Activated B cell treated with CpG ODN at 0.5 μM for 24 hours (primary cell): ENCODE measurements around the gene MACROD2. TPM values are rescaled to one million over a fixed set of nuclear protein-coding genes. Genes with fewer than 3 reads are reported as not detected.

ENCODE experiments used
- ATAC-seq: fragments of 200-7000 bp; cut with Tn5 transposase; one replicate; pipeline ENCODE4 v1.10.0; 2021; ENCODE audit warnings: low read depth, mild to moderate bottlenecking, moderate library complexity
- CTCF ChIA-PET: fragments of 350-600 bp; sonication (Branson Sonifier 250); formaldehyde crosslinking; loops from one replicate; lab custom pipeline; 2021; ENCODE audit warnings: antibody characterized with exemption; lab: Charles Lee
- POLR2A ChIA-PET: fragments of 350-600 bp; sonication (Branson Sonifier 250); formaldehyde crosslinking; loops from one replicate; lab custom pipeline; 2021; ENCODE audit warnings: antibody characterized with exemption; lab: Charles Lee
- DNase-seq: peaks from one replicate; pipeline ENCODE4 v3.0.0; 2022
- H3K27ac Mint-ChIP-seq: one replicate; pipeline ENCODE4 v1.8.0; 2020; ENCODE audit warnings: mixed read lengths
- H3K27me3 Mint-ChIP-seq: one replicate; pipeline ENCODE4 v1.8.0; 2021; ENCODE audit warnings: mixed read lengths
- H3K36me3 Mint-ChIP-seq: one replicate; pipeline ENCODE4 v1.8.0; 2021; ENCODE audit warnings: low read depth, mixed read lengths
- H3K4me1 Mint-ChIP-seq: one replicate; pipeline ENCODE4 v1.8.0; 2021; ENCODE audit warnings: mixed read lengths
- H3K4me3 Mint-ChIP-seq: one replicate; pipeline ENCODE4 v1.8.0; 2020; ENCODE audit warnings: mild to moderate bottlenecking, mixed read lengths
- H3K9me3 Mint-ChIP-seq: one replicate; pipeline ENCODE4 v1.8.0; 2020; ENCODE audit warnings: mixed read lengths
- intact Hi-C: fragments of 100-400 bp; cut with micrococcal nuclease; formaldehyde crosslinking; loops from one replicate; pipeline ENCODE4 v1.15.1; 2024
- total RNA-seq: library from RNA; stranded (reverse); gene quantifications from 2 replicates; pipeline ENCODE4 v1.2.3, GENCODE V29; 2022
- TF ChIP-seq, protein P1 (sequence below): fragments of 200-600 bp; IDR thresholded peaks from one replicate; pipeline ENCODE4 v1.8.0; 2022; ENCODE audit warnings: antibody characterized with exemption, mild to moderate bottlenecking

MACROD2 gene
- total RNA-seq, 1 donor from 2014 or later = 55.1 TPM

DNA sequence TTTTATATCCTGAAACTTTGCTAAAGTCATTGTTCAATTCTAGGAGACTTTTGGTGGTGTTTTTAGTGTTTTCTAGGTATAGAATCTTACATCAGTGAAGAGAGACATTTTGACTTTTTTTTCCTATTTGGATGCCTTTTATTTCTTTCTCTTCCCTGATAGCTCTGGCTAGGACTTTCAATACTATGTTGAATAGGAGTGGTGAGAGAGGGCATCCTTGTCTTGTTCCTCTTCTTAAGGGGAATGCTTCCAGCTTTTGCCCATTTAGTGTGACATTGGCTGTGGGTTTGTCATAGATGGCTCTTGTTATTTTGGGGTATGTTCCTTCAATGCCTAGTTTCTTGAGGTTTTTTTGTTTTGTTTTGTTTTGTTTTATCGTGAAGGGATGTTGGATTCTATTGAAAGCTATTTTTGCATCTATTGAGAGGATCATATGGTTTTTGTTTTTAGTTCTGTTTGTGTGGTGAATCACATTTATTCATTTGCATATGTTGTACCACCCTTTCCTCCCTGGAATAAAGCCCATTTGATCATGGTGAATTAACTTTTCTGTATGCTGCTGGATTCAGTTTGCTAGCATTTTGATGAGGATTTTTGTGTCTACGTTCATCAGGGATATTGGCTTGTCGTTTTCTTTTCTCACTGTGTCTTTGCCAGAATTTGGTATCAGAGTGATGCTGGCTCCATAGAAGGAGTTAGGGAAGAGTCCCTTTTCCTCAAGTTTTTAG, 882.1 kb downstream of the MACROD2 start:
- intact Hi-C loops = no loop called here
- CTCF ChIA-PET = no interaction called here

DNA sequence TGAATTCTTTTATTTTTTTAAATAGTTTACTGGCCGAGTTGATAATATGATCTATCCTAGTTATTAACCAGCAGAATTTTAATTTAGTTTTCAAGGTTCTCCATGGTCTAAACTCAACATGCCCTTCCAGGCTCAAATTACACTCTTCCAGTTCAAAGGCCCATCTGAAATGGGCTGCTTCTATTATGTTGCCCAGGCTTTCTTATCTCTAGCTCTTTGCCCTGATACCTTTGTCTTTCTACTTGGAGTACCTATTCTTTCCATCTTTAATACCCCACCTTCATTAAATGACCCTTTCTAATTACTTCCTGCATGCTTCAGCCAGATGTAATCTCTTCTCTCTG, 883.3 kb downstream of the MACROD2 start:
- H3K4me1 Mint-ChIP-seq = peaks cover 5% of the 10 kb centered on the region
- CTCF ChIA-PET = no interaction called here
- no peak for ATAC-seq

More for the DNA sequence above, 882.1 kb downstream of the MACROD2 start:
- Mint-ChIP-seq H3K9me3 (peaks cover 5% of the 10 kb centered on the region), H3K4me3 (no peak overlapping the region), H3K27ac (no peak overlapping the region), H3K4me1 (peaks cover 4% of the 10 kb centered on the region), H3K36me3 (no peaks in the 10 kb centered on the region), H3K27me3 (peaks cover 4% of the 10 kb centered on the region)
- POLR2A ChIA-PET = no interaction called here
- ATAC-seq (no peak), DNase-seq (no peak)
- TF ChIP-seq, protein P1, sequence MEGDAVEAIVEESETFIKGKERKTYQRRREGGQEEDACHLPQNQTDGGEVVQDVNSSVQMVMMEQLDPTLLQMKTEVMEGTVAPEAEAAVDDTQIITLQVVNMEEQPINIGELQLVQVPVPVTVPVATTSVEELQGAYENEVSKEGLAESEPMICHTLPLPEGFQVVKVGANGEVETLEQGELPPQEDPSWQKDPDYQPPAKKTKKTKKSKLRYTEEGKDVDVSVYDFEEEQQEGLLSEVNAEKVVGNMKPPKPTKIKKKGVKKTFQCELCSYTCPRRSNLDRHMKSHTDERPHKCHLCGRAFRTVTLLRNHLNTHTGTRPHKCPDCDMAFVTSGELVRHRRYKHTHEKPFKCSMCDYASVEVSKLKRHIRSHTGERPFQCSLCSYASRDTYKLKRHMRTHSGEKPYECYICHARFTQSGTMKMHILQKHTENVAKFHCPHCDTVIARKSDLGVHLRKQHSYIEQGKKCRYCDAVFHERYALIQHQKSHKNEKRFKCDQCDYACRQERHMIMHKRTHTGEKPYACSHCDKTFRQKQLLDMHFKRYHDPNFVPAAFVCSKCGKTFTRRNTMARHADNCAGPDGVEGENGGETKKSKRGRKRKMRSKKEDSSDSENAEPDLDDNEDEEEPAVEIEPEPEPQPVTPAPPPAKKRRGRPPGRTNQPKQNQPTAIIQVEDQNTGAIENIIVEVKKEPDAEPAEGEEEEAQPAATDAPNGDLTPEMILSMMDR = no peak

DNA sequence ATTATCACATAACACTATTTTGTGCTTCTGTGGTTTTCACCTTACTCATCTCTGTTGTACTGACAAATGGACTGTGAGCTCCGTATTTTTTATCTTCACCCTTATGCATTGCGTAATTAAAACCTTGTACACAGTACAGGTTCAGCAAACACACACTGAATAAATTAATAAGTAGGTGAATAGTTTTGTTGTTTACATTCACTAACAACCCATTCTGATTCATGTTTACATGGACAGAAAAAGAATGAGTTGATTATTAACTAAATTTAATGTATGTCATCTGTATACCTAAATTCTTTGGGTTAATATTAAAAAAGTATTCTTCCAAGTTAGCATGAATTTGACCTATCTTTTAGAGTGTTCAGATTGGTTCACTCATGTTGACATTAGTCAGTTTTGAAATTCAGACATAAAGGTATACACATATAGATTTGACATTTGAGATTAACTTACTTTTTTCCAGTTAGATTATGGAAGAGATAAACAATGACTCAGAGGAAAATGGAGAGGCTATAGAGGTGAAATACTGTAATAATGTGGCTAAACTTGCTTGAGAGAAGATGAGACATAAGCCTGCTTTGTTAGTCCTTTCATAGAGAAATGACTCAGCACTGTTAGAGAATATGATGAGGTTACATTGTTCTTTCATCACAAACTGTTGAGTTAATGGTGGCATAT, 883.8 kb downstream of the MACROD2 start:
- Mint-ChIP-seq H3K27me3 (peaks cover 4% of the 10 kb centered on the region), H3K9me3 (peaks cover 5% of the 10 kb centered on the region), H3K27ac (no peak overlapping the region), H3K4me1 (peaks cover 5% of the 10 kb centered on the region), H3K4me3 (no peak overlapping the region), H3K36me3 (no peaks in the 10 kb centered on the region)
- ATAC-seq (no peak), DNase-seq (no peak)
- ChIA-PET POLR2A (no interaction called here), CTCF (no interaction called here)
- TF ChIP-seq, protein P1 = no peak
- intact Hi-C loops = no loop called here

More for the DNA sequence above, 883.3 kb downstream of the MACROD2 start:
- no peak overlapping the region for H3K4me3 Mint-ChIP-seq
- no peaks in the 10 kb centered on the region for H3K36me3 Mint-ChIP-seq
- intact Hi-C loops = no loop called here
- no peak overlapping the region for H3K27ac Mint-ChIP-seq
- TF ChIP-seq, protein P1 = no peak
- no peak for DNase-seq
- POLR2A ChIA-PET = no interaction called here
- H3K9me3 Mint-ChIP-seq = peaks cover 5% of the 10 kb centered on the region
- H3K27me3 Mint-ChIP-seq = peaks cover 4% of the 10 kb centered on the region

DNA sequence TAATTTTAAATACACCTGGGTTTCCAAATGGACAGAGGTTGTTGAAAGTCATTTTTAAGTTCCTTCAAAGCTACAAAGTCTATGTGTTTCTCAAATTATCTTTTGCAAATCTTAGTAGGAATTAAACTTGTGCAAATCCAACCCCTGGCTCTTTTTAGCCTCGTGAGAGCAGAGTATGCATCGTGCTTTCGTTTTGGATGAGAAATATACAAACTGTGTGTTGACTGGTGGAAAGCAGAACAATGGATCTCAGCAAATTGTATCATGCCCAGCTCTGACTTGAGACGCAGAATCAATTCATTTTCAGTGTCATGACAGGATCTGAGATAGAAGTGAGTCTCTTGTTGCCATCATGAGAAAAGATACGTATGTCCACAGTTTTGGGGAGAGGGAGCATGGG, 884.5 kb downstream of the MACROD2 start:
- Mint-ChIP-seq H3K9me3 (peaks cover 5% of the 10 kb centered on the region), H3K4me3 (no peak overlapping the region), H3K36me3 (no peaks in the 10 kb centered on the region), H3K27me3 (peaks cover 4% of the 10 kb centered on the region), H3K27ac (no peak overlapping the region), H3K4me1 (peaks cover 5% of the 10 kb centered on the region)
- TF ChIP-seq, protein P1 = no peak
- DNase-seq (no peak), ATAC-seq (no peak)
- POLR2A ChIA-PET = no interaction called here
- intact Hi-C loops = no loop called here
- CTCF ChIA-PET = no interaction called here

DNA sequence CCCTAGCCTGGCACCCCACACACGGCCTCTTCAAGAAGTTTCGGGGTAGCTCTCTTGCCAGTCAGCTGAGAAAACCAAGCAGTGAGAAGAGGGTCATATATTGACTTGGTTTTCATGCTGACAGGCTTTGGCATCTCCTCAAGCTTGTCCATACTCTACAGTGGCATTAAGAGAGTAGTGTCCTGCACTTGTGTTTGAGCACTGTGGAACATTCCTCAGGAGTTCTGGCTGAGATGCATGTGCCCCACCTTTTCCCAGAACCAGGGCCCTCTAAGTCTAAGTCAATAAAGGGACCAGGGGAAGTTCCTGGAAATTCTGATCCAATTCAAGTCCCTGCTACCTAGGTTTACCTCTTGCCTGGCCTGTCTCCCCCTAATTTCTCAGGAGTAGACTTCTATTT, 886.2 kb downstream of the MACROD2 start:
- ChIA-PET POLR2A (no interaction called here), CTCF (no interaction called here)
- ATAC-seq (no peak), DNase-seq (no peak)
- Mint-ChIP-seq H3K4me1 (peaks cover 5% of the 10 kb centered on the region), H3K27me3 (peaks cover 4% of the 10 kb centered on the region), H3K4me3 (no peak overlapping the region), H3K9me3 (no peaks in the 10 kb centered on the region), H3K36me3 (no peaks in the 10 kb centered on the region), H3K27ac (no peak overlapping the region)
- intact Hi-C loops = no loop called here
- TF ChIP-seq, protein P1 = no peak
